SK-N-SH (cell line): ENCODE data around the gene CDK10. TPM values are rescaled to one million over a fixed set of nuclear protein-coding genes. Genes with fewer than 3 reads are reported as not detected.
A peak's percentile ranks its signal among the peaks of the same experiment; 100 is the strongest.

Source experiments
- CTCF ChIA-PET: fragments of 300-600, 350-600 bp; formaldehyde crosslinking; extraction: SDS; loops from one replicate; lab custom pipeline; 2021; lab: Yijun Ruan, JAX
- POLR2A ChIA-PET: fragments of 350-600 bp; sonication (Branson Sonifier 250); formaldehyde crosslinking; extraction: SDS; loops from one replicate; lab custom pipeline; 2020; ENCODE audit warnings: antibody characterized with exemption, inconsistent platforms; lab: Yijun Ruan, JAX
- DNase-seq: peaks from one replicate; pipeline ENCODE4 v3.0.0; 2012
- H2AFZ ChIP-seq: fragments of 200-600 bp; sonication (generic); 2 replicates; pipeline ENCODE4 v1.8.1; 2016; ENCODE audit warnings: antibody characterized with exemption, mild to moderate bottlenecking, low read depth
- H3F3A ChIP-seq: fragments of 200-600 bp; sonication (generic); replicated peaks from 2 replicates; pipeline ENCODE3; 2016; ENCODE audit warnings: antibody characterized with exemption, mild to moderate bottlenecking; ENCODE audit not compliant: insufficient read depth
- H3K27ac ChIP-seq, 2 experiments: fragments of 200-500 bp in 1 of 2; fragments of 200-600 bp in 1 of 2; sonication (Bioruptor generic) in 1 of 2; sonication (generic), shearing (Covaris generic) in 1 of 2; 2 replicates each; pipeline versions ENCODE4 v1.5.1 to v1.6.1; 2014 to 2016; ENCODE audit warnings: low read depth in 2 of 2, inconsistent platforms in 1 of 2, low read length in 1 of 2, mild to moderate bottlenecking in 1 of 2, mixed read lengths in 1 of 2
- H3K27me3 ChIP-seq: fragments of 200-600 bp; sonication (generic), shearing (Covaris generic); 2 replicates; pipeline ENCODE4 v1.6.1; 2016; ENCODE audit warnings: mixed run types; ENCODE audit not compliant: insufficient read depth
- H3K36me3 ChIP-seq, 2 experiments: fragments of 200-500 bp in 1 of 2; fragments of 200-600 bp in 1 of 2; sonication (Bioruptor generic) in 1 of 2; sonication (generic) in 1 of 2; replicated peaks in 1 of 2; 2 replicates each; pipeline versions ENCODE3 to v1.5.1; 2014 to 2016; ENCODE audit warnings: low read length in 1 of 2, mild to moderate bottlenecking in 1 of 2; ENCODE audit not compliant: insufficient read depth in 2 of 2, control insufficient read depth in 1 of 2
- H3K4me1 ChIP-seq, 2 experiments: fragments of 200-500 bp in 1 of 2; fragments of 200-600 bp in 1 of 2; sonication (Bioruptor generic) in 1 of 2; sonication (generic), shearing (Covaris generic) in 1 of 2; 2 replicates each; pipeline versions ENCODE4 v1.5.1 to v1.6.1; 2014 to 2016; ENCODE audit warnings: low read depth in 1 of 2, low read length in 1 of 2, mixed run types in 1 of 2; ENCODE audit not compliant: insufficient read depth in 2 of 2, control insufficient read depth in 1 of 2
- H3K4me2 ChIP-seq: fragments of 200-600 bp; sonication (generic), shearing (Covaris generic); 2 replicates; pipeline ENCODE4 v1.6.1; 2017; ENCODE audit warnings: mixed run types
- H3K4me3 ChIP-seq, 2 experiments: fragments of 200-500 bp in 1 of 2; fragments of 200-600 bp in 1 of 2; sonication (Bioruptor generic) in 1 of 2; sonication (generic), shearing (Covaris generic) in 1 of 2; 2 replicates each; pipeline versions ENCODE4 v1.5.1 to v1.8.1; 2014 to 2016; ENCODE audit warnings: low read depth in 2 of 2, inconsistent platforms in 1 of 2, low read length in 1 of 2, mild to moderate bottlenecking in 1 of 2, mixed read lengths in 1 of 2, moderate library complexity in 1 of 2
- H3K79me2 ChIP-seq: fragments of 200-600 bp; sonication (generic); 2 replicates; pipeline ENCODE4 v1.8.1; 2017; ENCODE audit warnings: mild to moderate bottlenecking; ENCODE audit not compliant: insufficient read depth
- H3K9ac ChIP-seq: fragments of 200-600 bp; sonication (generic); 2 replicates; pipeline ENCODE4 v1.6.1; 2017; ENCODE audit warnings: mixed run types
- H3K9me2 ChIP-seq: fragments of 200-600 bp; sonication (generic); 2 replicates; pipeline ENCODE4 v1.6.1; 2017; ENCODE audit warnings: mixed run types
- H3K9me3 ChIP-seq: fragments of 200-600 bp; sonication (generic); 2 replicates; pipeline ENCODE4 v1.6.1; 2017; ENCODE audit warnings: mixed run types, mild to moderate bottlenecking, moderate library complexity
- H4K20me1 ChIP-seq: fragments of 200-600 bp; sonication (generic); 2 replicates; pipeline ENCODE4 v1.6.1; 2017; ENCODE audit warnings: mild to moderate bottlenecking, mixed run types; ENCODE audit not compliant: insufficient read depth
- CHD2 ChIP-seq: fragments of 150-350 bp; IDR thresholded peaks from 2 replicates; pipeline ENCODE4 v1.6.1; 2018; ENCODE audit warnings: low read length; ENCODE audit not compliant: partially characterized antibody
- ELF1 ChIP-seq: IDR thresholded peaks from 2 replicates; pipeline ENCODE4 v1.4.0; 2012
- GABPA ChIP-seq: IDR thresholded peaks from 2 replicates; pipeline ENCODE4 v1.4.0; 2012; ENCODE audit warnings: low read depth, mild to moderate bottlenecking
- MXI1 ChIP-seq: IDR thresholded peaks from 2 replicates; pipeline ENCODE4 v1.6.1; 2012; ENCODE audit warnings: mild to moderate bottlenecking, low read depth, low read length, improper control_type of control experiment
- RXRA ChIP-seq: IDR thresholded peaks from 2 replicates; pipeline ENCODE4 v1.4.0; 2012; ENCODE audit warnings: low read depth, mild to moderate bottlenecking, borderline replicate concordance
- SIN3A ChIP-seq: IDR thresholded peaks from 2 replicates; pipeline ENCODE4 v1.6.1; 2012; ENCODE audit warnings: low read depth, mild to moderate bottlenecking, low read length, moderate library complexity, borderline replicate concordance
- TAF1 ChIP-seq: IDR thresholded peaks from 2 replicates; pipeline ENCODE4 v1.6.1; 2012; ENCODE audit warnings: low read depth, mild to moderate bottlenecking, low read length, moderate library complexity, borderline replicate concordance
- TCF12 ChIP-seq: IDR thresholded peaks from 2 replicates; pipeline ENCODE4 v1.4.0; 2012
- TEAD4 ChIP-seq: IDR thresholded peaks from 2 replicates; pipeline ENCODE4 v1.4.0; 2012; ENCODE audit warnings: mild to moderate bottlenecking, borderline replicate concordance; ENCODE audit not compliant: insufficient read depth
- WGBS: methylation state at CpG from one replicate; pipeline ENCODE4 v1.1.6; 2017; ENCODE audit warnings: low lambda C conversion rate; 5-methylcytosine and 5-hydroxymethylcytosine counted together
- polyA plus RNA-seq, 3 experiments: library from polyadenylated mRNA; depleted of rRNA; stranded (reverse); fragments of >200 nt; gene quantifications; 2 replicates each; pipeline ENCODE4 v1.2.3, GENCODE V29; 2012
- TF ChIP-seq, protein P1 (sequence below): IDR thresholded peaks from 2 replicates; pipeline ENCODE4 v1.6.1; 2012; ENCODE audit warnings: mild to moderate bottlenecking, low read depth, low read length, moderate library complexity

Gene CDK10
- polyA plus RNA-seq, 1 of the 3 experiments (the other 2 are of a cell fraction), result 84.7 TPM

DNA sequence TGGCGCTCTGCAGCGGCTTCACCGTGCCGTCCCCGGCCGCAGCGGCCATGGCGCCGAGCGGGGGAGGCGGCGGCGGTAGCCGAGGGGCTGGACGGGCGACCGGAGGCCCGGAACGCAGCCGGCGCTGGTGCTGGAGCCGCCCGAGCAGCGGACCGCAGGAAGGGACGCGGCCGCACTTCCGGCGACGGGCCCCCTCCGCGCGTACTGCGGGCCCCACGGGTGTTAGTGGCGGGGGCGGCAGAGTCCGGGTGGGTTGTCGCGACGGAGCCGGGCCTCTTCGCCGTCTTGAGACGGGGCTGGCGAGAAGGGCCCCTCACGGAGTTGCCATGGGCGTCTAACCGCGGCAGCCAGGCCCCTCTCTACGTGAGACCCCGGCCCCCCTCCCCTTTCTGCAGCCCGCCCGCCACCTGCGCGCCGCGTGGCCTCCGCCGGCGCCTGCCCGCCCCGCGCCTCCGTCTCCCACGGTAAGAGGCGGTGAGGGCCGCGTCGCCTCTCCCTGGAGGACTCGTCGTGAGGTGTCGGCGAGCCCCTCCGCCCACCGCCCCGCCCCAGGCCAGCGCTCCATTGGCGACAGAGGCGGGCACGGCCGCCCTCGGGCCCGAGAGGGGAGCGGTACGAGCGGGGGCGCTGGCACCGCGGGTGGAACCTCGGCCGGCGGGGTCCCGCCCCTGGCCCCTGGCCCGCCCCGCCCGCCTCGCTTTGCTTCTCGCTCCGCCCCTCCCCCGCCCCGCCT lies 34.5 kb downstream of the CDK10 start, which contains the start of the genes VPS9D1 and ZNF276:
VPS9D1 (minus strand) TSS at position 86 of the 733 bp plus-strand sequence; CDS start at position 49, 37 bp downstream.
ZNF276 (plus strand) TSS at position 725 of the 733 bp plus-strand sequence. CDS start 104 bp downstream, outside the sequence.
- under 1% methylated on average over 20 of the region's 103 CpGs for WGBS
- TF ChIP-seq, protein P1, sequence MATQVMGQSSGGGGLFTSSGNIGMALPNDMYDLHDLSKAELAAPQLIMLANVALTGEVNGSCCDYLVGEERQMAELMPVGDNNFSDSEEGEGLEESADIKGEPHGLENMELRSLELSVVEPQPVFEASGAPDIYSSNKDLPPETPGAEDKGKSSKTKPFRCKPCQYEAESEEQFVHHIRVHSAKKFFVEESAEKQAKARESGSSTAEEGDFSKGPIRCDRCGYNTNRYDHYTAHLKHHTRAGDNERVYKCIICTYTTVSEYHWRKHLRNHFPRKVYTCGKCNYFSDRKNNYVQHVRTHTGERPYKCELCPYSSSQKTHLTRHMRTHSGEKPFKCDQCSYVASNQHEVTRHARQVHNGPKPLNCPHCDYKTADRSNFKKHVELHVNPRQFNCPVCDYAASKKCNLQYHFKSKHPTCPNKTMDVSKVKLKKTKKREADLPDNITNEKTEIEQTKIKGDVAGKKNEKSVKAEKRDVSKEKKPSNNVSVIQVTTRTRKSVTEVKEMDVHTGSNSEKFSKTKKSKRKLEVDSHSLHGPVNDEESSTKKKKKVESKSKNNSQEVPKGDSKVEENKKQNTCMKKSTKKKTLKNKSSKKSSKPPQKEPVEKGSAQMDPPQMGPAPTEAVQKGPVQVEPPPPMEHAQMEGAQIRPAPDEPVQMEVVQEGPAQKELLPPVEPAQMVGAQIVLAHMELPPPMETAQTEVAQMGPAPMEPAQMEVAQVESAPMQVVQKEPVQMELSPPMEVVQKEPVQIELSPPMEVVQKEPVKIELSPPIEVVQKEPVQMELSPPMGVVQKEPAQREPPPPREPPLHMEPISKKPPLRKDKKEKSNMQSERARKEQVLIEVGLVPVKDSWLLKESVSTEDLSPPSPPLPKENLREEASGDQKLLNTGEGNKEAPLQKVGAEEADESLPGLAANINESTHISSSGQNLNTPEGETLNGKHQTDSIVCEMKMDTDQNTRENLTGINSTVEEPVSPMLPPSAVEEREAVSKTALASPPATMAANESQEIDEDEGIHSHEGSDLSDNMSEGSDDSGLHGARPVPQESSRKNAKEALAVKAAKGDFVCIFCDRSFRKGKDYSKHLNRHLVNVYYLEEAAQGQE, result peak; percentile 17; the same call in 1 of the 2 replicates
- peak; percentile 95 for TF ChIP-seq GABPA
- no peak; the same call in 1 of the 2 replicates for TF ChIP-seq TCF12
- 0 out of 2 replicates have a peak, but pooled peaks have one; percentile 8 for TF ChIP-seq TEAD4
- TF ChIP-seq RXRA, result no peak
- TF ChIP-seq ELF1, result peak; percentile 45; the same call in 1 of the 2 replicates
- TF ChIP-seq TAF1, result peak; percentile 83
- peak; percentile 35 for TF ChIP-seq CHD2
- TF ChIP-seq MXI1, result peak; percentile 66
- TF ChIP-seq SIN3A, result peak; percentile 59; the same call in 1 of the 2 replicates
- TF ChIP-seq, all 33 proteins: peak for 8
- Histone ChIP-seq H3K4me3 (peak within 1 kb of the TSS; percentile 74 to 92), H3K27me3 (no peaks in the 10 kb centered on the region), H3K4me1 (peaks cover 21 to 25% of the 10 kb centered on the region in 2 experiments; a peak in 3 of 4 replicates), H3F3A (peaks cover 19% of the 10 kb centered on the region), H3K79me2 (peaks cover 53% of the 10 kb centered on the region), H3K9ac (peak within 1 kb of the TSS; percentile 85), H4K20me1 (peaks cover 35% of the 10 kb centered on the region), H3K36me3 (peaks cover 13 to 21% of the 10 kb centered on the region in 2 experiments), H2AFZ (0 out of 2 replicates have a peak within 1 kb of the TSS, but pooled peaks have one; percentile 46), H3K27ac (peak within 1 kb of the TSS; percentile 79 to 92), H3K4me2 (peak within 1 kb of the TSS; percentile 96), H3K9me3 (no peaks in the 10 kb centered on the region), H3K9me2 (no peaks in the 10 kb centered on the region)
- DNase-seq, result peak; percentile 93
- CTCF ChIA-PET, result interaction anchor here (1.7 kb wide), 1 partner anchor 10 kb away, joined by 6 read pairs; no protein-coding TSS in a partner anchor
- POLR2A ChIA-PET, result interaction anchor here (0.8 kb wide), 1 partner anchor 15 kb away, joined by 3 read pairs; no protein-coding TSS in a partner anchor
